Stimulated activated CD8-positive, alpha-beta memory T cell treated with anti-CD3 and anti-CD28 coated beads, Interleukin-7, amount 100 ng/mL, for 48 hours (primary cell): ENCODE data around the gene PPARGC1A.

Experiments used
- DNase-seq, 2 donors: peaks; one replicate each; pipeline ENCODE4 v3.0.0-alpha.2; 2020; ENCODE audit warnings: low read depth in 1 of 2; ENCODE audit errors: extremely low read depth in 1 of 2

Gene PPARGC1A

GRCh38 chr4:23911675-23912455, 22.0 kb upstream of the PPARGC1A start:
- no peak for DNase-seq

- DNase-seq = no peak
Observed at GRCh38 chr4:23909671-23910070, 19.8 kb upstream of the PPARGC1A start.

DNA sequence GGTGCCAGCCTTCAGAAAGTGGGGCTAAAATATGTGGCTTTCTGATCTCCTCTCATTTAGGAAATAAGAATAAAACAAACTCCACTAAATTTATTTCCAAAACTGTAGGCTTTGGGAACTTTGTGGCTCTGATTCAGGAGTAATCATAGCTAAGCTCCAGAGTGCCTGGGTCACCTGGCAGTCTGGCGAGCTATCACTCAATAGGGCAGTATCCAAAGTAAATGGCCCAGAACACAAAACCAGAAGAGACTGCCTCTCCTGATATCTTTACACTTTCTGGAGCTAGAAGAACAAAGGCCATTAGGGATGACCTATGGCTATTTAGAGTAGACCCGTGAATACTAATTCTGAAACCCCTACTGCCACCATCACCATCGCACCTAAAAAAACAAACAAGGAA, 17.0 kb upstream of the PPARGC1A start:
- no peak for DNase-seq

DNA sequence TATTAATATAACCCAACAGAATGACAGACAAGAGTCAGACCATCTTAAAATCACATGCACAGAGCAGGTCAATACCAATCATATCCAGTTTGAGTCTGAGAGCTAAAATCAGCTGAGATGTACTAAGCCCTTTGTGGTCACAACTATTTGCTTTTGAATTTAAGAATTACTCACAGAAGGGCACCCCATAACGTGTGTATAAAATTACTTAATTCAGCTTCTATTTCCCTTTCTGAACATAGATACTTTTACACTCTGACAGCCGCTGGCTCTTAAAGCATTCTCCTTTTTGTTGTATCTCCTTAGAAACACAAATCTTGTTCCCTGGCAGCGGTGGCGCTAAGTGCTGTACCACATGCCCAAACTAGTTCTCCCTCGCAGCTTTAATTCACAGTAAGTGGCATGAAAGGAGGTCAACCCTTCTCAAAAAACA, 14.8 kb upstream of the PPARGC1A start:
- DNase-seq = no peak

DNA sequence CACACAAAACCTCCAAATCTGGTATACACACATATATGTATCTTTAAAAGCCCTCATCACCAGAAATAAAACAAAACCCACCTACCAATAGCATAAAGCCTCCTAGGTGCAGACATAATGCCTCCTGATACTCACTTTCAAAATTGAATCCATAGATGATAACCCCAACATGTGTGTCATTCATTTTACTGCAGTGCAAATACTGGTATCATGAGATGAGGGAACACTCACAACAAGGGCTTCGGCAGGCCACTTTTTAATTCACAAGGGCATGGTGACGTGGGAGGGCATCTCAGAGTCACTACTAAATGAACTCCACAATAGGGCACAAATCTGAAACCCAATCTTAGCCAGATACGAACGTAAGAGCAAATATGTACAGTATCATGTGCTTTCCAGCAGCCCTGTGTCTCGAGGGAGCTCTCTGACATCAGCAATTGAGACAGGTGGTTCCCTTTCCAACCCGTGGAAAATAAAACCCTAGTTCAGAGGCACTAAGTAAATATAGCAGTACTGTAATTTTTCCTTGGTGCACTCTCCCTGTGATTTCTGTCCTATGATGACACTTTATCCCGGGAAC, 14.1 kb upstream of the PPARGC1A start:
- no peak for DNase-seq

- no peak for DNase-seq
Observed at GRCh38 chr4:23902222-23902804, 12.5 kb upstream of the PPARGC1A start.

DNA sequence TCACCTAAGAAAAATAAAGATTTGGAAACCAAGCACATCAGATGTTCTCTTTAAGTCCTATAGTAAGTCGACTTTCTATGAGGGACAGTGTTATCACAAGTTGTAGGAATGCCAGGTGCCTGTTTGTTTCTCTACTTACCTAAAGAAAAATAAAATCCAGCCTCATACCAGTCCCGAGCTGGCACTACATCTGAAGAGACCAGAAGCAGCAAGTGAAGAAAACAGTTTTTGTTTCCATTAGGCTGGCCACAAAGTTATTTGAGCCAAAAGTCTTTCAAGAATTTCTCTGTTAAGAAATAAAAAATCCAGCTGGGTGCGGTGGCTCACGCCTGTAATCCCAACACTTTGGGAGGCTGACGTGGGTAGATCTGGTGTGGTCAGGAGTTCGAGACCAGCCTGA, 10.8 kb upstream of the PPARGC1A start:
- no peak for DNase-seq

DNA sequence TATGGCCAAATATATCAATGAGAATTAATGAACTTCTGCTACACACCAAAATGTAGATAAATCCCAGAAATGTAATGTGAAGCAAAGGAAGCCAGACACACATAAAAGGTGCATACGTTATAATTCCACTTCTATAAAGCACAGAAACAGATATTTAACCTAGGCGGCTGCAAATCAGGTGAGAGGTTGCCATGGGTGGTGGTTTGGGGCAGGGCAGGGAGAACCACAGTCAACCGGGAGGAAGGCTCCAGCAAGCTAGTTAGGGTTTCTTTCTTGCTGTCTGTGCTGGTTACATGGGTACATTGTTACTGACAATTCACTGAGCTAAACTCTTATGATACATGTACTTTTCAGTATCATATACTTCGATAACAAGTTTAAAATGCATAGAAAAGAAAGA, 9.7 kb upstream of the PPARGC1A start:
- DNase-seq = no peak

GRCh38 chr4:23897564-23898109, 7.8 kb upstream of the PPARGC1A start:
- DNase-seq = no peak

DNA sequence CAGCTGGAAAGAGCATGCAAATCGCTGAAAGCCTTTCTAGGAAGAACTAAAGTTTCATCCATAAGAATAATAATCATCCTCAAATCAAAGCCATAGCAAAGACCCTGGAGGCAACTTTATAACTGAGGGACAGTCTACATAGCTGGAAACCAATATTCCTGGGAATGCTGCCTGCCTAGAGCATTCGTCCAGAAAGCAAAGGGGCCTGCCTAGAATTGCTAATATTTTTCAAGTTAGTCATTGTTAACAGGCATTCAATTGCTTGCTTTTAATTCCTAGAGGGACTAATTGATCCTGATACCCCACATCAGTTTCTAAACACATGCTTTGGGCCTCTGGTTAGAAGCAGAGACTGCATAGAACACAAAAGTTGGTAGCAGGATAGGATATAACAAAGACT, 4.2 kb upstream of the PPARGC1A start:
- no peak for DNase-seq

DNA sequence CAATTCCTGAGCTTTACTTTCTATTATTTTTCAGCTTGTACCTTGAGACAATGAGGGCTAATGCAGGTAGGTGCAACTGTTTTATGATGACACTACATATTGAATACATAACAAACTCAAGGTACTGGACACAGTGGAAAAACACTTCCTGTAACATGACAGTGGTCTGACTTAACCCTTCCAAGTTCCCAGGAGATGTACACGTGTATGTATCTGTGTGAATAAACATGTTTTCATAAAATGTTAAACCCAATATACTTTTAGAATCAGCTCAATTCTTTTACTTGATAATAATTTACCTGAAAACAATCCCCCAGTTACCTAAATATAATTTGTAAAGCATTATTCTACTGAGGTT, 1.2 kb upstream of the PPARGC1A start:
- no peak for DNase-seq

DNA sequence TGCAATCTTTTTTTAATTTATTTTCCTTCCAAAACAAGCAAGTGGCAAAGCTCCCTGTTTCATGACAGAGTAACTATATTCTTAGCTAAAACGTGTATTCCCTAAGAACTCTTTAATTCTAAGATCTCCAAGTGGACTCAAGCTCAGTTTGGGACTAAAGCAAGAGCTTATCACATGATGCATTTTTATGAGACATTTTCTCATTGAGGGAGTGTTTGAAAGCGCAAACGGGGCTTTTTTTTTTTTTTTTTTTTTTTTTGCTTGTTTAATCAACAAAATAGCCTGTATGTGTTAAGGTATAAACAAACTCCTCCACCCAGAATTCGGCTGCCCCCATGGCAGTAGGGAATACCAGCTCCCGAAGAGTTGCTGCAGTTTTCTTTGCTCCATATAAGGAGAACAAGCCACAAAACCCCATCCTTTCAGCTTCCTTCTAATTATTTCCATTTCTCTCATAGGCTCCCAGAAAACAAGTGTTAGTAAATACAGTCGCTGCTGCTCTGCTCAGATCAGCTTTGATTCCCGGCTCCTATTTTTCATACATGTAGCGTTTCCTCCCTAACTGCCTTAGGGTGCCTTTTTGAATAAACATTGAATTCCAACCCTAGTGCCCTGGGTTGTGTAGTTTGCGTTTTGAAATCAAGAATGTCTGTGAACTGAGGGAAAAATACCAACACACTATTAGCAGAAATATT, 669 bp upstream of the PPARGC1A start:
- DNase-seq = no peak

GRCh38 chr4:23889391-23889790, 456 bp downstream of the PPARGC1A start:
- DNase-seq = no peak

- DNase-seq = no peak
Observed at GRCh38 chr4:23888421-23889319, 1.2 kb downstream of the PPARGC1A start.

DNA sequence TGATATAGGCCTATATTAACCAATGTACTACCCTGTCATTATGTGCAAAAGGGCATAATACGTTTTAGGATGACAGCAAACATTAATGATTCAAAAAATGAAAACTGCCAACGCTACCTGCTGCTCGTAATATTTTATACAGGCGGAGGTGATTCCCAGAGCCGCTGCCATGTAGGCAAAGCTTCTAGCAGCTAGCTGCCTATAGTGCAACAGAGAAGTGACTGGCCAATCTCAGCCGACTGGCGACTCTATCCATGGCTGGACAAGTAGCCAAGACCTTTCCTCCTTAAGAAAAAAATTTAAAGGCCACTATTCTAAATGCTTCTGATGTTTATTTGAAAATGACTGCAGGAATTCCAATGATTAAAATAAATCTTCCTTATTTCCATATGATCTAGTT, 1.9 kb downstream of the PPARGC1A start:
- no peak for DNase-seq

GRCh38 chr4:23887173-23887572, 2.7 kb downstream of the PPARGC1A start:
- no peak for DNase-seq

DNA sequence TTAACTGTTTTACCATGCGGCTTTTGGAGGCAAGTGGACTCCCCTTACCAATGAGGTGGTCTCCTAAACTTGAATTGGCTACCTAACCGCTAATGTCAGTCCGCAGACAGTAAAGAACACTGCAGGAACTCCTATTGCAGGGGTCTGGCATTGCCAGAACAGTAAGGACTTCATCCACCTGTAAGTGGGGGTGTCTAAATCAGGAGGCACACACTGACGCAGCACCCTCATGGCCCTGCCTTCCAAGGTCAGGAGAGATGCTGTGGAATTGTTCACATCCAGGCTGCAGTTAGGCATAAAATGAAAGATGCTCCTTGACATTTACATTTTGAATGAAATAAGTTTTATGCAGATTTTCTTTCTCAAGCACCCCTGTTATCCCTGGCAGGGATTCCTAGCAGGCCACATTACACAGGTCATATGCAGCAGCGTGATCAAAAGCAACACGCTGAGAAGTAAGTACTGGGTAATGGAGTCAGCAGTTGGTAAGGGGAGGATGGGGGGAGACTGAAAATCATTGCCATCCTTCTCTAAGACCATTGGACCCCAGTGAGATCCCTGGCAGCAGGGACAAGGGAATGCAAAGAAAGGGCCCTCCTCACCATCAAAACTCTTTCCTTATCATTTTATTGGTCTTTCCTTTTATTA, 3.8 kb downstream of the PPARGC1A start:
- no peak for DNase-seq

- no peak for DNase-seq
Observed at GRCh38 chr4:23884741-23885140, 5.1 kb downstream of the PPARGC1A start.

DNA sequence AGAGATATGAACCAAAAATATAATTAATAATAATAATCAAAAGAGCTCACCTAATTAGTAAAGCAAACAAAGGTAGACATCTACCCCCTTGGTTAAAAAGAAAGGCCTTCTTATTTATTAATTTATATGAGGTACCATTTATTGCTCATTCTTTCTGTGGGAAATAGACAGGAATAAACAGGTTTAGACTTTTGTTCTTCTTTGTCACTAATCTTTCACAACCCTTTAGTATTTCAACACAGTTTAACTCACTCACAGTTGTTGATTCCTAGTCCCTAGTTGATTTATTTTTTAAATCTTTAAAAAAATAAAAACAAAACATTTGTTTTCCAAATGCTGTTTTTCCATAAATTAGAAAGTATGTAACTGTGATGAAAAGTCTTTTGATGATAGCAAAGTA, 5.6 kb downstream of the PPARGC1A start:
- no peak for DNase-seq

- DNase-seq = no peak
Observed at GRCh38 chr4:23882976-23883531, 6.8 kb downstream of the PPARGC1A start.
